IPS-18a (cell line): Measurements from ENCODE around the gene IP6K3.

Experiments used
- H3K27ac ChIP-seq: one replicate; pipeline ENCODE4 v1.5.1; 2013; ENCODE audit warnings: low read length
- H3K27me3 ChIP-seq: one replicate; pipeline ENCODE4 v1.6.1; 2013; ENCODE audit warnings: mild to moderate bottlenecking, low read length; ENCODE audit not compliant: control insufficient read depth, insufficient read depth
- H3K36me3 ChIP-seq: one replicate; pipeline ENCODE4 v1.6.1; 2013; ENCODE audit warnings: low read depth, low read length; ENCODE audit not compliant: control insufficient read depth
- H3K4me1 ChIP-seq: one replicate; pipeline ENCODE4 v1.6.1; 2013; ENCODE audit warnings: low read depth, low read length; ENCODE audit not compliant: control insufficient read depth
- H3K4me3 ChIP-seq: one replicate; pipeline ENCODE4 v1.5.1; 2013; ENCODE audit warnings: low read length
- H3K9ac ChIP-seq: one replicate; pipeline ENCODE4 v1.6.1; 2013; ENCODE audit warnings: mild to moderate bottlenecking, low read length, moderate library complexity
- H3K9me3 ChIP-seq: one replicate; pipeline ENCODE4 v1.6.1; 2013; ENCODE audit warnings: low read depth, low read length; ENCODE audit not compliant: control insufficient read depth

IP6K3 gene

DNA sequence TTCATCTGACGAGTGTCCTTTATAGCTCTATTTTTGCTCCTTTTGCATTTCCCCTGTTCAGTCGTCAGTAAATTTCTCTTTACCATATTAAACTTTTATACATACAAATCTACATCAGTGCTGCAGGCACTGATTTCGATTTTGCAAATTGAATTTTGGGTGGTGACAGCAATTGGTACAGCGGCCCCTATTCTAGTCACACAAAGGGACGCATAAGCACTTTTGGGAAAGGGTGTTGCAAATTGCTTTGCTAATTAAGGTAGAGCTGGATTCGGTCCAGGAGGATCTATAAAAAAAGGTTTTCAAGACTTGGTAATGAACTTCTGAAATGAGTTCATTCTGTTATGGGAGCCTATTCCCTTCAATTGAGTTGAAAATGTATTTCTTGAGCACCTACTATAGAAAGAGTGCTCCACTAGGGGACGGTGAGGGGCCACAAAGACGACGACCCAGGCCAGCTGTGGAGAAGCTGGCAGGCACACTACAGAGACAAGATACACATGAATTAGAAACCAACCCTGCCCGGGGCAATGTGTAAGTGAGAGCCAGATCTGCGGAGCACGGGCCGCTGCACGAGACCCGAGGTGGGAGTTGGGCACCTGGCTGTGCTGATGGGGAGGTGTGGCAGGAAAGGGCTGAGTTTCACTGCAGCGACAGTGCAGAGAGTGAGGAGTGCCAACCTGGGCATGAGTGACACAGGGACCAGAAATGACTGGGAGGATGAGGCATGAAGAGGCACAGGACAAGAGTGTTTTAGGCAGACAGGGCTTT lies 40.6 kb downstream of the IP6K3 start:
- Histone ChIP-seq H3K4me3 (no peak overlapping the region), H3K27me3 (no peaks in the 10 kb centered on the region), H3K27ac (no peak overlapping the region), H3K4me1 (peaks cover 8% of the 10 kb centered on the region), H3K36me3 (peaks cover 34% of the 10 kb centered on the region), H3K9ac (no peak overlapping the region), H3K9me3 (no peaks in the 10 kb centered on the region)

- no peak overlapping the region for H3K27ac ChIP-seq
- H3K9me3 ChIP-seq: no peaks in the 10 kb centered on the region
These were observed 41.3 kb downstream of the IP6K3 start for GRCh38 chr6:33705268-33705885.

GRCh38 chr6:33704215-33705066 lies 42.3 kb downstream of the IP6K3 start:
- Histone ChIP-seq H3K9me3 (no peaks in the 10 kb centered on the region), H3K9ac (no peak overlapping the region), H3K36me3 (peaks cover 33% of the 10 kb centered on the region), H3K27ac (no peak overlapping the region), H3K27me3 (no peaks in the 10 kb centered on the region), H3K4me3 (no peak overlapping the region), H3K4me1 (peaks cover 3% of the 10 kb centered on the region)

More at GRCh38 chr6:33705268-33705885, 41.3 kb downstream of the IP6K3 start:
- no peaks in the 10 kb centered on the region for H3K27me3 ChIP-seq
- no peak overlapping the region for H3K4me3 ChIP-seq
- H3K4me1 ChIP-seq: peaks cover under 1% of the 10 kb centered on the region
- no peak overlapping the region for H3K9ac ChIP-seq
- peaks cover 34% of the 10 kb centered on the region for H3K36me3 ChIP-seq

- no peak overlapping the region for H3K4me3 ChIP-seq
- peaks cover 3% of the 10 kb centered on the region for H3K4me1 ChIP-seq
- peaks cover 32% of the 10 kb centered on the region for H3K36me3 ChIP-seq
- no peaks in the 10 kb centered on the region for H3K9me3 ChIP-seq
- no peak overlapping the region for H3K9ac ChIP-seq
- no peak overlapping the region for H3K27ac ChIP-seq
- H3K27me3 ChIP-seq: no peaks in the 10 kb centered on the region
These were observed 44.2 kb downstream of the IP6K3 start for GRCh38 chr6:33702345-33702977.

DNA sequence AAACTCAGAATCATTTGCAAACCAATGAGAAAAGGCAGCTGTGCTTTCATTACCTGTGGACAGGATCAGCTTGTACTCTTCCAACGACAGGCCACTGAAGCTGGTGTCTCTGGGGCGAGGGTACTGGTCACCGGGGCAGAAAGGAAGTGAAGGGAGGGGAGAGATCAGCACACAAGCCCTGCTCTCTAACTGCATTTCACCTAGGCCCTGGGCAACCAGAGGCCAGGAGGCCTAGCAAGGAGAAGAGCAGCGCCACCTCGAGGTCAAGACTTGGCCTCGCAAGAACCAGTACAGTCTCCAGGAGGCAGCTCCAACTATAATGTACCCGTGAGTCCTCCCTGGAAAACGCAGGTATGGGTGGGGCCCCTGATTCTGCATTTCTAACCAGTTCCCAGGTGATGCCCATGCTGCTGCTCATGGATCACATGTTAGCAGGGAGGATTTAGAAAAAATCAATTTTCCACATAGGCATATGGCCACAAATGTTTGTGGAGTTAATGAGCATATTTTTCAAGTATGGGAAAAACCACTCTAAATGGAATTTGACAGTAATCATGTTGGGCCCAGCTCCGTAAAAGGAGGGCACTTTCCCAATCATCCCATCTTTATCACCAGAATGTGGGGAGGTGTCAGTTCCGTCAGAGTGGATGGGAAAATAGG lies 46.2 kb downstream of the IP6K3 start:
- Histone ChIP-seq H3K4me1 (peaks cover 3% of the 10 kb centered on the region), H3K9ac (no peak overlapping the region), H3K36me3 (peaks cover 40% of the 10 kb centered on the region), H3K9me3 (no peaks in the 10 kb centered on the region), H3K27me3 (no peaks in the 10 kb centered on the region), H3K27ac (no peak overlapping the region), H3K4me3 (no peak overlapping the region)

DNA sequence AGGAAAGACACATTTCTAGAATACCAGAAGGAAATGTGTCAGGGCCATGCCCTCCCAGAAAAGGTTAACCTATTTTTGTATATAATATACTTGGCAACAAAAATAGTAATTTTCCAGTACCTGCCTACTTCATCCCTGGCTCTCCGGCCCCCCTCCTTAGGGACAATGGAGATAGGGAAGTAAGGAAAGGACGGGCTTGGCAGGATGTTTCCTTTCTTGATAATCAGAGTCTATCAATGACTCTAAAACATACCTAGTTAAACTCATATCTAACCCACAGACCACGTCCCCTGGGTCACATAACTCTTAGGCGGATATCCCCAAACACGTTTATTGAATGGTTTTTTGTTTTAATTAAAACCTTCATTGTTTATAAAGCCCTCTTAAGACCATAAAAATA lies 47.0 kb downstream of the IP6K3 start:
- H3K27ac ChIP-seq: no peak overlapping the region
- no peaks in the 10 kb centered on the region for H3K27me3 ChIP-seq
- no peak overlapping the region for H3K4me3 ChIP-seq
- H3K9ac ChIP-seq: no peak overlapping the region
- no peaks in the 10 kb centered on the region for H3K9me3 ChIP-seq
- H3K36me3 ChIP-seq: peaks cover 40% of the 10 kb centered on the region
- peaks cover 3% of the 10 kb centered on the region for H3K4me1 ChIP-seq

DNA sequence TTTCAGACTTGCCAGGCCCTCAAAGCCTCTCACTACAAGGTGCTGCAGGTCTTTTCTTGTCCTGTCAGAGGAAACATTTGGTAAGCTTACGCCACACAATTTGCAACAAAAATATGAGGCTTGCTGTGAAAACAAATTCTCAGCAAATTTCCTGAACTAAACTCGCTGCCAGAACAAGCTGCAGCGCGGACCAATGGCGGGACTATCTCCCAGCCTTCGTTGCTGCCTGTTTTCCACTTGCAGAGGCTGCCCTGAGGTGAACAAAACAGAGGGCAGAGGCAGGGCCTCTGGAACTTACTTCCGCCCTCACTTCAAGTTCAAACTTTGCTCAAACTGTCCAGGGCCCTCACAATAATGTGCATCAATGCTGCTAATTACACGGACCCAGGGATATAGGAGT lies 47.6 kb downstream of the IP6K3 start:
- Histone ChIP-seq H3K9me3 (no peaks in the 10 kb centered on the region), H3K27me3 (no peaks in the 10 kb centered on the region), H3K27ac (no peak overlapping the region), H3K9ac (no peak overlapping the region), H3K4me3 (no peak overlapping the region), H3K36me3 (peaks cover 40% of the 10 kb centered on the region), H3K4me1 (peaks cover 3% of the 10 kb centered on the region)

- Histone ChIP-seq H3K9me3 (no peaks in the 10 kb centered on the region), H3K27ac (no peak overlapping the region), H3K27me3 (no peaks in the 10 kb centered on the region), H3K9ac (no peak overlapping the region), H3K36me3 (peaks cover 44% of the 10 kb centered on the region), H3K4me3 (no peak overlapping the region), H3K4me1 (peaks cover 3% of the 10 kb centered on the region)
These were observed 48.2 kb downstream of the IP6K3 start for GRCh38 chr6:33698494-33698893.

DNA sequence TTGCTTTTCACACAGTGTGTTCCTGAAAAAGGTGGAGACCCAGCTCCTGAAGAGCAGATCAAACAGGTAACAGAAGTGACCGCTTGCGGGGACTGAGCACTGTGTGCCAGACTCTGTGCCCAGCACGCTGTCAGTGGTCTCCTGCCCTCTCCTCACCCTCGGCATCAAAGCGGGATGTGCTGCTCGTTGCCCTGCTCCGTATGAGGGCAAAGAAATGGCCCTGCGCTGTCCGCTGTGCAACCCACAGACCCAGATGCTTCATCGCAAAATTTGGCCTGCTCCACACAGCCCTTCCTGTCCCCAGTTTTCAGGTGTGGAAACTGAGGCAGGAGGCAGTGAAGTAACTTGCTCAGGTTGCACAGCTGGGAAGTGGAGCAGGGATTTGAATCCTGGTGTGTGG lies 48.9 kb downstream of the IP6K3 start:
- no peak overlapping the region for H3K9ac ChIP-seq
- H3K36me3 ChIP-seq: peaks cover 46% of the 10 kb centered on the region
- H3K27ac ChIP-seq: no peak overlapping the region
- H3K4me1 ChIP-seq: peaks cover 3% of the 10 kb centered on the region
- no peaks in the 10 kb centered on the region for H3K27me3 ChIP-seq
- H3K4me3 ChIP-seq: no peak overlapping the region
- H3K9me3 ChIP-seq: no peaks in the 10 kb centered on the region

- H3K9me3 ChIP-seq: no peaks in the 10 kb centered on the region
- H3K9ac ChIP-seq: no peak overlapping the region
- H3K36me3 ChIP-seq: peaks cover 47% of the 10 kb centered on the region
- no peak overlapping the region for H3K27ac ChIP-seq
- H3K4me3 ChIP-seq: no peak overlapping the region
- no peaks in the 10 kb centered on the region for H3K27me3 ChIP-seq
- H3K4me1 ChIP-seq: peaks cover 3% of the 10 kb centered on the region
These were observed 49.9 kb downstream of the IP6K3 start for GRCh38 chr6:33696548-33697518.
